HCT116 (cell line): ENCODE data around the gene RSRC1. TPM values are rescaled to one million over a fixed set of nuclear protein-coding genes. Genes with fewer than 3 reads are reported as not detected.

Source experiments
- ATAC-seq: fragments of 200-7000 bp; cut with Tn5 transposase; 2 replicates; pipeline ENCODE4 v1.9.1; 2020; ENCODE audit warnings: mild to moderate bottlenecking, moderate library complexity
- BruUV-seq: library from RNA; stranded (reverse); fragments of 400-500 nt; replicated peaks from 2 replicates; lab custom pipeline; 2021; lab: Mats Ljungman, UMichigan
- CTCF ChIA-PET: fragments of 300-600 bp; sonication (Branson Sonifier 250); formaldehyde crosslinking; loops from one replicate; lab custom pipeline; 2021; ENCODE audit warnings: antibody characterized with exemption; lab: Charles Lee
- POLR2A ChIA-PET: fragments of 300-600, 350-600 bp; sonication (Branson Sonifier 250); formaldehyde crosslinking; loops from one replicate; lab custom pipeline; 2021; ENCODE audit warnings: antibody characterized with exemption; lab: Charles Lee
- RAD21 ChIA-PET, 2 experiments: fragments of 300-600 bp; sonication (Branson Sonifier 250); formaldehyde crosslinking; loops; one replicate each; lab custom pipeline; 2023; ENCODE audit warnings: low total read pairs in 2 of 2; ENCODE audit not compliant: uncharacterized antibody in 2 of 2, unreplicated experiment in 2 of 2, low non-redundant PET in 1 of 2; lab: Charles Lee
- DNase-seq: peaks from one replicate; pipeline ENCODE4 v3.0.0-alpha.2; 2010; ENCODE audit warnings: low read depth, low spot score
- H2AFZ ChIP-seq: fragments of 200-600 bp; shearing (Covaris generic), sonication (generic); 2 replicates; pipeline ENCODE4 v1.6.1; 2017; ENCODE audit warnings: low read depth, mixed run types, mixed read lengths, antibody characterized with exemption, low read length; ENCODE audit not compliant: poor library complexity, severe bottlenecking
- H3K27ac ChIP-seq: 2 replicates; pipeline ENCODE4 v1.5.1; 2012; ENCODE audit warnings: low read depth, low read length
- H3K27me3 ChIP-seq: fragments of 200-600 bp; sonication (generic); 2 replicates; pipeline ENCODE4 v1.6.1; 2016; ENCODE audit warnings: mixed run types, low read length, mixed read lengths; ENCODE audit not compliant: insufficient read depth
- H3K36me3 ChIP-seq, 2 experiments: fragments of 200-500 bp in 1 of 2; fragments of 200-600 bp in 1 of 2; sonication (Bioruptor generic) in 1 of 2; sonication (generic) in 1 of 2; 2 replicates each; pipeline versions ENCODE4 v1.5.1 to v1.6.1; 2014 to 2016; ENCODE audit warnings: low read length in 2 of 2, inconsistent platforms in 1 of 2, mixed read lengths in 1 of 2, mixed run types in 1 of 2; ENCODE audit not compliant: insufficient read depth in 2 of 2, control insufficient read depth in 1 of 2
- H3K4me1 ChIP-seq, 2 experiments: fragments of 200-600 bp in 1 of 2; sonication (generic) in 1 of 2; 2 replicates each; pipeline versions ENCODE4 v1.5.1 to v1.6.1; 2012 to 2017; ENCODE audit warnings: low read length in 2 of 2, inconsistent platforms in 1 of 2, mild to moderate bottlenecking in 1 of 2, mixed read lengths in 1 of 2, mixed run types in 1 of 2, moderate library complexity in 1 of 2; ENCODE audit not compliant: insufficient read depth in 2 of 2, control insufficient read depth in 1 of 2
- H3K4me2 ChIP-seq: fragments of 200-600 bp; sonication (generic); 2 replicates; pipeline ENCODE4 v1.6.1; 2017; ENCODE audit warnings: mixed run types, low read length, mixed read lengths
- H3K4me3 ChIP-seq, 2 experiments: fragments of 200-600 bp in 1 of 2; sonication (generic) in 1 of 2; replicated peaks in 1 of 2; 2 replicates each; pipeline ENCODE4 v1.5.1; 2011 to 2016; ENCODE audit warnings: low read length in 2 of 2, control low read depth in 1 of 2, low read depth in 1 of 2, mild to moderate bottlenecking in 1 of 2, mixed read lengths in 1 of 2, mixed run types in 1 of 2
- H3K79me2 ChIP-seq: fragments of 200-600 bp; sonication (generic); 2 replicates; pipeline ENCODE4 v1.6.1; 2017; ENCODE audit warnings: mild to moderate bottlenecking, mixed run types, low read length, moderate library complexity, mixed read lengths; ENCODE audit not compliant: insufficient read depth
- H3K9ac ChIP-seq: fragments of 200-600 bp; sonication (generic); 2 replicates; pipeline ENCODE4 v1.6.1; 2016; ENCODE audit warnings: low read length, mixed read lengths
- H3K9me2 ChIP-seq: fragments of 200-600 bp; sonication (generic), shearing (Covaris generic); 2 replicates; pipeline ENCODE4 v1.6.1; 2017; ENCODE audit warnings: mixed run types, mild to moderate bottlenecking, moderate library complexity; ENCODE audit not compliant: insufficient read depth
- H3K9me3 ChIP-seq, 2 experiments: fragments of 200-500 bp in 1 of 2; fragments of 200-600 bp in 1 of 2; sonication (Bioruptor generic) in 1 of 2; sonication (generic) in 1 of 2; 2 replicates each; pipeline ENCODE4 v1.6.1; 2014 to 2017; ENCODE audit warnings: low read length in 2 of 2, mixed read lengths in 2 of 2, inconsistent platforms in 1 of 2, low read depth in 1 of 2, mild to moderate bottlenecking in 1 of 2, mixed run types in 1 of 2, moderate library complexity in 1 of 2; ENCODE audit not compliant: control insufficient read depth in 1 of 2, insufficient read depth in 1 of 2
- H4K20me1 ChIP-seq: fragments of 200-600 bp; sonication (generic), shearing (Covaris generic); 2 replicates; pipeline ENCODE4 v1.6.1; 2017; ENCODE audit warnings: mixed run types, mild to moderate bottlenecking, moderate library complexity; ENCODE audit not compliant: insufficient read depth
- CBX3 ChIP-seq: IDR thresholded peaks from 2 replicates; pipeline ENCODE4 v1.6.1; 2012; ENCODE audit warnings: low read depth
- ELF1 ChIP-seq: IDR thresholded peaks from 2 replicates; pipeline ENCODE4 v1.6.1; 2012; ENCODE audit warnings: low read depth, borderline replicate concordance
- EZH2 ChIP-seq: fragments of 200-600 bp; sonication (generic); IDR thresholded peaks from 2 replicates; pipeline ENCODE4 v1.6.1; 2017; ENCODE audit warnings: antibody characterized with exemption, mixed run types
- POLR2AphosphoS5 ChIP-seq: IDR thresholded peaks from 2 replicates; pipeline ENCODE4 v1.6.1; 2011; ENCODE audit warnings: mild to moderate bottlenecking, low read depth, low read length, moderate library complexity
- SP1 ChIP-seq: IDR thresholded peaks from 2 replicates; pipeline ENCODE4 v1.6.1; 2012; ENCODE audit warnings: low read depth
- TCF7L2 ChIP-seq: IDR thresholded peaks from 2 replicates; pipeline ENCODE4 v1.7.0; 2011; ENCODE audit warnings: borderline replicate concordance, inconsistent platforms; ENCODE audit not compliant: insufficient read depth, insufficient read length; ENCODE audit errors: extremely low read depth
- YY1 ChIP-seq: IDR thresholded peaks from 2 replicates; pipeline ENCODE4 v1.6.1; 2011; ENCODE audit warnings: low read length, low read depth, moderate library complexity, mild to moderate bottlenecking; ENCODE audit not compliant: insufficient replicate concordance; ENCODE audit errors: extremely low read depth
- intact Hi-C: fragments of 100-400 bp; cut with micrococcal nuclease; formaldehyde crosslinking; loops from 2 replicates; pipeline ENCODE4 v1.10.0; 2022
- total RNA-seq: library from RNA; stranded (reverse); gene quantifications from one replicate; pipeline ENCODE4 v1.2.1, GENCODE V29; 2021; ENCODE audit not compliant: unreplicated experiment
- TF ChIP-seq, protein P1 (sequence below): IDR thresholded peaks from 2 replicates; pipeline ENCODE4 v1.6.1; 2012; ENCODE audit warnings: low read depth
- TF ChIP-seq, protein P2 (sequence below): IDR thresholded peaks from 2 replicates; pipeline ENCODE4 v1.6.1; 2012
- TF ChIP-seq, protein P3 (sequence below): IDR thresholded peaks from 2 replicates; pipeline ENCODE4 v1.6.1; 2011; ENCODE audit warnings: mild to moderate bottlenecking, low read length, moderate library complexity; ENCODE audit not compliant: insufficient replicate concordance; ENCODE audit errors: extremely low read depth

Gene RSRC1
- total RNA-seq, 1 experiment from 2014 or later, result 37.1 TPM

DNA sequence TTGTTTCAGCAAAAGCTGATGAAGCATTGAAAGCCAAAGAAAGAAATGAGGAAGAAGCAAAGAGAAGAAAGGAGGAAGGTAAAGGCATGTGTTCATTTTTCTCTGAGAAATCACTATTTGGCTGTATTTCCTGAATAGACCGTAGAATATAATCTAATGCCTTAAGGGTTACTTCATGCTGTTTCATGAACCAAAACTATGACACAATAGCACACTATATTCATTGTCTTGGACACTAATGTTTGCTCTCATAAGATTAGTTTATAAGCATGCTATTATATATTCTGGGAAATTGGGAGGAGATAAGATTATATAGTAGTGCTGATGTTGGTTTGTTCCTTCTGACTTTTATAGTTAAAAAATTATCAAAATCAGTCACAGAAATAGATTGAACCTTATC lies 351.0 kb downstream of the RSRC1 start:
- no peak overlapping the region for H3K4me3 ChIP-seq
- peaks cover 3 to 12% of the 10 kb centered on the region in 2 experiments; a peak in 3 of 4 replicates for H3K4me1 ChIP-seq
- DNase-seq (no peak), ATAC-seq (no peak)
- intact Hi-C loops, result no loop called here
- H3K27me3 ChIP-seq, result no peaks in the 10 kb centered on the region
- RAD21 ChIA-PET, result no interaction called here
- H4K20me1 ChIP-seq, result no peaks in the 10 kb centered on the region
- H3K9me2 ChIP-seq, result no peaks in the 10 kb centered on the region
- no peak overlapping the region for H3K27ac ChIP-seq
- H3K36me3 ChIP-seq, result no peaks in the 10 kb centered on the region
- no peak for TF ChIP-seq ELF1
- no peak for TF ChIP-seq POLR2AphosphoS5
- TF ChIP-seq SP1, result no peak
- no peak for TF ChIP-seq YY1
- H3K4me2 ChIP-seq, result no peak overlapping the region
- H3K9me3 ChIP-seq, result no peaks in the 10 kb centered on the region
- no TSS peak for BruUV-seq
- no peak overlapping the region for H3K9ac ChIP-seq
- H3K79me2 ChIP-seq, result no peaks in the 10 kb centered on the region
- POLR2A ChIA-PET, result no interaction called here
- CTCF ChIA-PET, result no interaction called here
- no peak overlapping the region for H2AFZ ChIP-seq

DNA sequence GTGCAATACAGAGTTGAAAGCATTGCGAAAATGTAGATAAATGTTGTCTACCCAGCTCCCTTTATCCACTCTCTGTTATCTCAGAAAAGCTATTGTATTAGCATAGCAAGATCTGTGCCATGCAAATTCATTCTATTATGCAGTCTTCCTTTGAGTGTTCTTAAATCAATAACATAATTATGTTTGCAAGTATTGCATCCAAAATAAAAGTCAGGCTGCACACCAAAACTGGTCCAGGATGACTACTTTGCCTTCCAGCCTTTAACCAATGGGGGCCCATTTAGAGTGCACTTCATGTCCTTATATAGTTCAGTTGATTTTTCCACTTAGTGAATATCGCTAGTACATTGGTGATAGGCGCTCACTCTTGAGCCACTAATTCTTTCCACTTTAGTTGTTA lies 353.7 kb downstream of the RSRC1 start:
- Histone ChIP-seq H2AFZ (no peak overlapping the region), H3K4me3 (no peak overlapping the region), H3K79me2 (no peaks in the 10 kb centered on the region), H3K36me3 (no peaks in the 10 kb centered on the region), H3K9ac (no peak overlapping the region), H4K20me1 (no peaks in the 10 kb centered on the region), H3K4me2 (no peak overlapping the region), H3K9me3 (no peaks in the 10 kb centered on the region), H3K27me3 (no peaks in the 10 kb centered on the region), H3K9me2 (no peaks in the 10 kb centered on the region), H3K27ac (no peak overlapping the region), H3K4me1 (peaks cover 0 to 4% of the 10 kb centered on the region in 2 experiments; a peak in 3 of 4 replicates)
- CTCF ChIA-PET, result interaction anchor here (0.8 kb wide), 1 partner anchor 29 kb away, joined by 3 read pairs; no protein-coding TSS in a partner anchor
- RAD21 ChIA-PET, result no interaction called here
- BruUV-seq, result no TSS peak
- POLR2A ChIA-PET, result no interaction called here
- ATAC-seq, result no peak
- no peak for DNase-seq
- intact Hi-C loops, result no loop called here
- TF ChIP-seq, protein P1, sequence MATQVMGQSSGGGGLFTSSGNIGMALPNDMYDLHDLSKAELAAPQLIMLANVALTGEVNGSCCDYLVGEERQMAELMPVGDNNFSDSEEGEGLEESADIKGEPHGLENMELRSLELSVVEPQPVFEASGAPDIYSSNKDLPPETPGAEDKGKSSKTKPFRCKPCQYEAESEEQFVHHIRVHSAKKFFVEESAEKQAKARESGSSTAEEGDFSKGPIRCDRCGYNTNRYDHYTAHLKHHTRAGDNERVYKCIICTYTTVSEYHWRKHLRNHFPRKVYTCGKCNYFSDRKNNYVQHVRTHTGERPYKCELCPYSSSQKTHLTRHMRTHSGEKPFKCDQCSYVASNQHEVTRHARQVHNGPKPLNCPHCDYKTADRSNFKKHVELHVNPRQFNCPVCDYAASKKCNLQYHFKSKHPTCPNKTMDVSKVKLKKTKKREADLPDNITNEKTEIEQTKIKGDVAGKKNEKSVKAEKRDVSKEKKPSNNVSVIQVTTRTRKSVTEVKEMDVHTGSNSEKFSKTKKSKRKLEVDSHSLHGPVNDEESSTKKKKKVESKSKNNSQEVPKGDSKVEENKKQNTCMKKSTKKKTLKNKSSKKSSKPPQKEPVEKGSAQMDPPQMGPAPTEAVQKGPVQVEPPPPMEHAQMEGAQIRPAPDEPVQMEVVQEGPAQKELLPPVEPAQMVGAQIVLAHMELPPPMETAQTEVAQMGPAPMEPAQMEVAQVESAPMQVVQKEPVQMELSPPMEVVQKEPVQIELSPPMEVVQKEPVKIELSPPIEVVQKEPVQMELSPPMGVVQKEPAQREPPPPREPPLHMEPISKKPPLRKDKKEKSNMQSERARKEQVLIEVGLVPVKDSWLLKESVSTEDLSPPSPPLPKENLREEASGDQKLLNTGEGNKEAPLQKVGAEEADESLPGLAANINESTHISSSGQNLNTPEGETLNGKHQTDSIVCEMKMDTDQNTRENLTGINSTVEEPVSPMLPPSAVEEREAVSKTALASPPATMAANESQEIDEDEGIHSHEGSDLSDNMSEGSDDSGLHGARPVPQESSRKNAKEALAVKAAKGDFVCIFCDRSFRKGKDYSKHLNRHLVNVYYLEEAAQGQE, result no peak
- TF ChIP-seq, protein P2, sequence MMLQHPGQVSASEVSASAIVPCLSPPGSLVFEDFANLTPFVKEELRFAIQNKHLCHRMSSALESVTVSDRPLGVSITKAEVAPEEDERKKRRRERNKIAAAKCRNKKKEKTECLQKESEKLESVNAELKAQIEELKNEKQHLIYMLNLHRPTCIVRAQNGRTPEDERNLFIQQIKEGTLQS, result no peak
- no peak for TF ChIP-seq TCF7L2
- no peak for TF ChIP-seq ELF1
- no peak for TF ChIP-seq EZH2
- TF ChIP-seq, protein P3, sequence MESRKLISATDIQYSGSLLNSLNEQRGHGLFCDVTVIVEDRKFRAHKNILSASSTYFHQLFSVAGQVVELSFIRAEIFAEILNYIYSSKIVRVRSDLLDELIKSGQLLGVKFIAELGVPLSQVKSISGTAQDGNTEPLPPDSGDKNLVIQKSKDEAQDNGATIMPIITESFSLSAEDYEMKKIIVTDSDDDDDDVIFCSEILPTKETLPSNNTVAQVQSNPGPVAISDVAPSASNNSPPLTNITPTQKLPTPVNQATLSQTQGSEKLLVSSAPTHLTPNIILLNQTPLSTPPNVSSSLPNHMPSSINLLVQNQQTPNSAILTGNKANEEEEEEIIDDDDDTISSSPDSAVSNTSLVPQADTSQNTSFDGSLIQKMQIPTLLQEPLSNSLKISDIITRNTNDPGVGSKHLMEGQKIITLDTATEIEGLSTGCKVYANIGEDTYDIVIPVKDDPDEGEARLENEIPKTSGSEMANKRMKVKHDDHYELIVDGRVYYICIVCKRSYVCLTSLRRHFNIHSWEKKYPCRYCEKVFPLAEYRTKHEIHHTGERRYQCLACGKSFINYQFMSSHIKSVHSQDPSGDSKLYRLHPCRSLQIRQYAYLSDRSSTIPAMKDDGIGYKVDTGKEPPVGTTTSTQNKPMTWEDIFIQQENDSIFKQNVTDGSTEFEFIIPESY, result no peak
- no peak for TF ChIP-seq CBX3
- no peak for TF ChIP-seq YY1
